Activated T-cell treated with anti-CD3 and anti-CD28 coated beads, Interleukin-2, amount 50 U/mL, for 24 hours (primary cell): ENCODE results near the gene ACP1.

Experiments
- DNase-seq: peaks from one replicate; pipeline ENCODE4 v3.0.0-alpha.2; 2020
- H3K27ac Mint-ChIP-seq: 2 replicates; pipeline ENCODE4 v1.8.0; 2020; ENCODE audit warnings: mild to moderate bottlenecking, mixed read lengths
- H3K27me3 Mint-ChIP-seq: 2 replicates; pipeline ENCODE4 v1.8.0; 2020; ENCODE audit warnings: mixed read lengths
- H3K36me3 Mint-ChIP-seq: 2 replicates; pipeline ENCODE4 v1.8.0; 2020; ENCODE audit warnings: low read depth, mixed read lengths
- H3K4me1 Mint-ChIP-seq: 2 replicates; pipeline ENCODE4 v1.8.0; 2020; ENCODE audit warnings: low read depth, mixed read lengths
- H3K4me3 Mint-ChIP-seq: 2 replicates; pipeline ENCODE4 v1.8.0; 2020; ENCODE audit warnings: mild to moderate bottlenecking, moderate library complexity, mixed read lengths
- H3K9me3 Mint-ChIP-seq: 2 replicates; pipeline ENCODE4 v1.8.0; 2020; ENCODE audit warnings: mixed read lengths

Gene ACP1

DNA sequence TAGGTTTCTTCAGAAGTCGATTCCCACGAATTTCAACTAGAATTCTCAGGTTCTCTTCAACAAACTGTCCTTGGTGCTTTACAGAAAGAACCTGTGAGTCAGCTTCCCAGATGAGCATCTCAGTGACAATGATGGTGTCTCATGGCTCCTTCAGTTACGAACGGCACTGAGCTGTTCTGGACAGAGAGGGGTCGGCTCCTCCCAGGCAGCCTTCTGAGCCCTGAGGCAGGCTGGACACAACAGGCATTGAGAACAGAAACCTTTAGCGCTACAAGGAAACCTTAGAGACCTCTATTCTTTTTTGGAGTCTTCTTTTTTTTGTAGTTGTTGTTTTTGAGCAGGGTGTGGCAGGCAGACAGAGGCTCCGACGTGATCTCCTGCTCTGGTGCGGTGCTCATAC, 58.3 kb downstream of the ACP1 start:
- peaks cover 15% of the 10 kb centered on the region for H3K4me1 Mint-ChIP-seq
- peaks cover 37% of the 10 kb centered on the region for H3K27me3 Mint-ChIP-seq
- peaks cover 18% of the 10 kb centered on the region for H3K9me3 Mint-ChIP-seq

More for the DNA sequence above, 58.3 kb downstream of the ACP1 start:
- no peak overlapping the region for H3K4me3 Mint-ChIP-seq
- DNase-seq = no peak
- no peak overlapping the region for H3K27ac Mint-ChIP-seq
- H3K36me3 Mint-ChIP-seq = no peaks in the 10 kb centered on the region
